ENCODE measurements around the gene GNG3.

- TF ChIP-seq CTCF (IDR thresholded peaks at IDR 0.05) (no peak), POLR2A (IDR thresholded peaks at IDR 0.05) (no peak)
These were observed 8.7 kb downstream of the GNG3 start for GRCh38 chr11:62716206-62716605.

All from lower leg skin (tissue), 3 donors.